Measurements from ENCODE around the gene MGRN1.

GRCh38 chr16:4678596-4678995 lies 54.0 kb downstream of the MGRN1 start:
- TF ChIP-seq CTCF (IDR thresholded peaks at IDR 0.05; ENCODE audit: insufficient read depth, low read depth, low read length) (no peak), EZH2 (IDR thresholded peaks at IDR 0.05; ENCODE audit: insufficient read depth, low read length) (no peak)

Measured in astrocyte (in vitro differentiated cells and primary cell).